IPS DF 4.7 (cell line): ENCODE results near the gene TRIB2.

Source experiments
- DNase-seq: peaks from one replicate; pipeline ENCODE4 v3.0.0-alpha.2; 2013; ENCODE audit warnings: low spot score; ENCODE audit errors: extremely low read depth

The TRIB2 gene

DNA sequence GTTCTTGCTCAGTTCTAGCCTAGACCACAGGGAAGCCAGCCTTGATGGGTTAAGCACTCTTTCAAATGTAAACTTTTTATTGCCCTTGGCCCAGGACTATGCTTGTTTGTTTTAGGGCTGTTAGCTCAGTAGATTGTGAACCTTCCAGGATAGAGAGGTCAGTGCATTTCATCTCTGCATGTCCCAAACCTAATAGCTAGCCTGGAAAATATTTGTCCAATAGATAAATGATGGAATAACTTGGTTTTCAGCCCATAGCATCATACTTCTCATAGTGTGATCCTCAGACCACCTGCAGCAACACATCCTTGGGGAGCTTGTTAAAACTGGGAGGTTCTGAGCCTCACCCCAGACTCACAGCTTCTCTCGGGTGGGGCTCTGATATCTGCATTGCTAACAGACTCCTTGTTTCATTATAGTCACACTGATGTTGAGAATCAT, 59.8 kb downstream of the TRIB2 start:
- no peak for DNase-seq

DNA sequence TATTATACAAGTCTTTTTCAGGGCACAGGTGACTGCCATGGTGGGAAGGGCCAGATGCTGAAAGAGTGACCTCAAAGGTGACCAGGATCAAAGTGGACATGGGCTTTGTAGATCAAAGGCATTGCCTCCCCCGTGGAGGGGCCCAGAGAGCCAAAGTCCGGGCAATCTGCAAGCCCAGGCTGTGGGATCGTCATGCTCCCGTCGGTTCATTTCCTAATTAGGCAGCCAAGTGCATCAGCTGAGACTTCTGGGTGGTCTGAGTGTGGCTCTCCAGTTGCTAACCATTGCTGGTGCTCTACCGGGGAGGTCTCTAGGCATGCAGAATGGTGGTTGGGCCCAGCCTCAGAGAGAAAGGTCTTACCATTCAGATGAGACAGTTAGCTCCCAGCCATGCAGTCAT, 61.6 kb downstream of the TRIB2 start:
- DNase-seq, result no peak

DNA sequence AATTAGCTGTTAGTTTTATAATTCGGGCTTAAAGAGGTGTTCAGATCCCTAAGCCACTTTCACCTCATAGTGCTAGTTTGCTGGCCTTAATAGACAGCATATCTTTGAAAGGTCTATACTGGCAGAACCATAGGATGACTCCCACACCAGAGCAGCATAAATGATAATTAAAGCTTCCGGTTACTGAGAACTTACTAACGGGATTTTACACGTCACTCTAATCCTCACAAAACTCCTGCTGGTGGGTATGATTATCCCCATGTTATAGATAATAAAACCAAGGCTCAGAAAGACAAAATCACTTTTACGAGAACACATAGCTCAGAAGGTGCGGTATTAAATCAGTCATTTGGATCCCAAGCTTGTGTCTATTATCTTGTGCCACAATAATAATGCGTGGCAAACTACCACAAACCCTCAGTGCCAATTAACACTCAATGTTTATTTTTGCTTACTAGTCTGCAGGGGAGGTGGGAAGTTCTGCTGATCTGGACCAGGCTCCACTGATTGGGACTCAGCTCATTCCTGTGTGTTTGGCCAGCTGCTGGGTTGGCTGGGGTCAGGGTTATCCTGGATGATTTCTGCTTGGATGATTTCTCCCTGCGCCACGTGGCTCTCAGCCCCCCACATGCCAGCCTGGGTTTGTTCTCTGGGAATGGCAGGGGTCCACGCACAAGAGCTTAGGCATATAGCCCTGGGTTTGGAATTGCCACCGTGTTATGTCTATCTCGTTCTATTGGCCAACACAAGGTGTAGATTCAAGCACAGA, 62.3 kb downstream of the TRIB2 start:
- DNase-seq, result no peak

DNA sequence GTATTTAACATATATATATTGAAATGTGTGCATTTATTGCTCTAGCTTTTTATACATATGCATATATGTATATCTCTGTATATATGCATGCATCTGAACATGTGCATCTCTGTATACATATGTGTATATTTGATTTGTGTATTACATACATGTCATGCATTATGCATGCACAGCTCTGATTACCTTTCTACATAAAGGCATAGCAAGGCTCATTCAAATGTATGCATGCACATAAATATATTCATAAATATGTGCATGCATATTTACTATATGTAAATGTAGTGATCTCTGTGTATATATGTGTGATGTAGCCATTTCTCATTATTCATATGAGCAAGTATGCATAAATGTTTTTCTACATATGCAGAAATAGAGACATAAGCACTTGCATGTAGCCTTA, 64.6 kb downstream of the TRIB2 start:
- no peak for DNase-seq

DNA sequence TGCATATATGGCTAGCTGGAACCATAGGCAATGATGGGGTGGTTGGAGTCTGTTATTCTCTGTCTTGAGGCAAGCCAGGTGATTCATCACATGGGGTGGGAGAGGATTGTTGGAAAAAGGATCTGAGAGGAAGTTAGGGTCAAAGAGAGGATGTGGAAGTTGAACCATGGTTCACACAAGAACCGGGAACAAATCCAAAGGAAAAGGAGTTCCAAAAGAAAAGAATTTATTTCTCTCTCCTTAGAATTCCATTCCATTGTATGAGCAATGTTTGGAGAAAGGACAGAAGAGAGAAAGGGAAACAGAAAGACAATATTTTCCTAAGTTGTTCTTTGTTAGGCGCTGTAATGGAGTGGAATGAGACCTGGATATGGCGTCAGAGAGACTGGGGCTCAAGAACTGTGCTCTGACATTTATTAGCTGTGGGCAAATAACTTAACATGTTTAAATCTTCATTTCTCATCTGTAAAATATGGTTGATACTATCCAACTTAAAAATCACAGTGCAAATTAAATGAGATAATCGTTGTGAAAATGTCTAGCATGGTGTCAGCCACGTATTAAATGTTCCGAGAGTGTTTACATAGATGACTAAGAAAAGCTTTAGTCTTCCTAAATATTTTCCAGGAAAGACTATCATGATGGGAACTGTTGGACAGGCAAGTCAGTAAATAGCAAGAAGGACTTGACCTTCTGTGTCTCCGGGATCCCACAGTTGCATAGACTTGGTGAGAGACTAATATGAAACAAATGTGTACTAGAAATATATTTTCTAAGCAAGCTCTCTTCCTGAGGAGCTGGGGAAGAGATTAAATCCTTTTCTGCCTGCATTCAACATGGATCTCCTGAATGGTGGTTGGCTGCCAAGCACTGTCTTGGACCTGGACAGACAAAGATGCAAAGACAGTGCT, 71.4 kb downstream of the TRIB2 start:
- no peak for DNase-seq

DNA sequence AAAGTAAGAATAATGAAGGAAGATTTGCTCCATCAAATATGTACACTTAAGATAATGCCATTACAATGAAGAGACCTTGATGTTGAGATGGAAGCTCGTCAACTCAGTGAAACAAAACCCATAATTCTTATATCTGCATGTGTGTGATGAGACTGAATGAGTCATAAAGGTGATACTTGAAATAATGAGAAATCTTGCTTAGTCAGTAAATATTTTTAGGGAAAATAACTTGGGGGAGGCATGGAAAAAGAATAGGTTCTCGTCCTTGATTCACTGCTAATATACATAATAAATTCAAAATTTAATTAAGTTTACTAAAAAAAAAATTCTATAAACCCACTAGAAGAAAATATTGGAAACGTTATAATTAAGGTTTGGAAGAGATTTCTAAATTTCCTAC, 75.2 kb downstream of the TRIB2 start:
- no peak for DNase-seq
